Stimulated activated CD8-positive, alpha-beta memory T cell treated with anti-CD3 and anti-CD28 coated beads, Interleukin-15, amount 100 ng/mL, for 4 hours (primary cell): ENCODE data around the gene GBF1.

ENCODE experiments used
- DNase-seq, 2 donors: peaks; one replicate each; pipeline ENCODE4 v3.0.0-alpha.2; 2020; ENCODE audit warnings: low read depth in 2 of 2

Gene GBF1

DNA sequence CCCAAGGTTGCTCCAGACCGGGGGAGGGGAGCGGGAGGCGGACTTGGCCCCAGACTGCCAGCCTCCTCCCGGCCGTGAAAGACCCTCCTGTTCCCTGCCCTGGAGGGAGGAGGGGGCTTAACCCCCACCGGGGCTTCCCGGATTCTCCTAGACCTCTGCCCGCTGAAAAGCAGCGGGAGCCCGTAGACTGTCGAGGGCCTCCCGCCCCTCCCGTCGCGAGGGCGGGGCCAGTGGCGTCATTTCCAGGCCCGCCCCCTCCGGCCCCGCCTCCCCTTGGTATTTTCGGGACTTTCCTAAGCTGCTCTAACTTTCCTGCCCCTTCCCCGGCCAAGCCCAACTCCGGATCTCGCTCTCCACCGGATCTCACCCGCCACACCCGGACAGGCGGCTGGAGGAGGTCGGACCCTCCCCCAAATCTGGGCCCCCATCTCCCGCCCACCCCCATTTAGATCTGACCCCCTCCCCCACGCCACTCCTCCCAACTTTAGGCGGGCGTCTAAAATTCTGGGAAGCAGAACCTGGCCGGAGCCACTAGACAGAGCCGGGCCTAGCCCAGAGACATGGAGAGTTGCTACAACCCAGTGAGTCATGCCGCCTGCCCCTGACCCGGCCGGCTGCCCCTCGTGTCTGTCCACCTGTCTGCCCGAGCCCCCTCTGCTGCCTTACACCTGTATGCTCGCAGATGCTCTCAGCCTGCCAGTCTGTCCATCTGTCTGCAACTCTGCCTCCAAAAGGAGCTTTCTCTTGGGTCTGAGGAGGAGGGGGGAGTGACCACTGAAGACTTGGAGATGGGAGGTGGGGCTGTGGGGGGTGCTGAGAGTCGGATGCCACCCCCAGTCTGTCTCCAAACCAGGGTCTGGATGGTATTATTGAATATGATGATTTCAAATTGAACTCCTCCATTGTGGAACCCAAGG is 150.3 kb downstream of the GBF1 start, which contains the start of gene NFKB2:
Gene NFKB2 (plus strand): TSS at position 306 of the 917 bp plus-strand sequence. CDS start 255 bp downstream, at position 561.
- DNase-seq, result peak; percentile 76 to 89

DNA sequence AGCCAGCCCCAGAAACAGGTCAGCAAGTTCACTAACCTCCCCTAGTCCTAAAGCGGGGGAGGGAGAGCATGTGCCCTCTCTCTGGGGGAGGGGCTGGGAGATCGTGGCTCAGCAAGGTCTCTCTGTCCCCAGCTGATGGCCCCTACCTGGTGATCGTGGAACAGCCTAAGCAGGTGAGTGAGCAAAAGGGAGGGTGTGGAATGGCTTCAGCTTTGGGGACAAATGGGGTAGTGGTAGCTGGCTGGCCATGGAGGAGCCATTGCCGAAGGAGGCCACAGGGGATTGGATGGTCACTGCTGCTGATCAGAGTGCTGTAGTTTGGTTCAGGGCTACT is 151.0 kb downstream of the GBF1 start:
- DNase-seq, result no peak

DNA sequence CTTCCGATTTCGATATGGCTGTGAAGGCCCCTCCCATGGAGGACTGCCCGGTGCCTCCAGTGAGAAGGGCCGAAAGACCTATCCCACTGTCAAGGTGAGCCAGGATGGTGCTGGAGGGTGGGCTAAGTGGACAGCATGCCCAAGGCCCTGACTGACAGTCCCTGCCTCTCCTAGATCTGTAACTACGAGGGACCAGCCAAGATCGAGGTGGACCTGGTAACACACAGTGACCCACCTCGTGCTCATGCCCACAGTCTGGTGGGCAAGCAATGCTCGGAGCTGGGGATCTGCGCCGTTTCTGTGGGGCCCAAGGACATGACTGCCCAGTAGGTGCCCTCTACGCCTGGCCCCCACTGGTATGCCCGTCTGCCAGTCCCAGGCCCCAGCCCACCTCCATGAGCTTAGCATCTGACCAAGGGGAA is 151.4 kb downstream of the GBF1 start:
- no peak for DNase-seq

DNA sequence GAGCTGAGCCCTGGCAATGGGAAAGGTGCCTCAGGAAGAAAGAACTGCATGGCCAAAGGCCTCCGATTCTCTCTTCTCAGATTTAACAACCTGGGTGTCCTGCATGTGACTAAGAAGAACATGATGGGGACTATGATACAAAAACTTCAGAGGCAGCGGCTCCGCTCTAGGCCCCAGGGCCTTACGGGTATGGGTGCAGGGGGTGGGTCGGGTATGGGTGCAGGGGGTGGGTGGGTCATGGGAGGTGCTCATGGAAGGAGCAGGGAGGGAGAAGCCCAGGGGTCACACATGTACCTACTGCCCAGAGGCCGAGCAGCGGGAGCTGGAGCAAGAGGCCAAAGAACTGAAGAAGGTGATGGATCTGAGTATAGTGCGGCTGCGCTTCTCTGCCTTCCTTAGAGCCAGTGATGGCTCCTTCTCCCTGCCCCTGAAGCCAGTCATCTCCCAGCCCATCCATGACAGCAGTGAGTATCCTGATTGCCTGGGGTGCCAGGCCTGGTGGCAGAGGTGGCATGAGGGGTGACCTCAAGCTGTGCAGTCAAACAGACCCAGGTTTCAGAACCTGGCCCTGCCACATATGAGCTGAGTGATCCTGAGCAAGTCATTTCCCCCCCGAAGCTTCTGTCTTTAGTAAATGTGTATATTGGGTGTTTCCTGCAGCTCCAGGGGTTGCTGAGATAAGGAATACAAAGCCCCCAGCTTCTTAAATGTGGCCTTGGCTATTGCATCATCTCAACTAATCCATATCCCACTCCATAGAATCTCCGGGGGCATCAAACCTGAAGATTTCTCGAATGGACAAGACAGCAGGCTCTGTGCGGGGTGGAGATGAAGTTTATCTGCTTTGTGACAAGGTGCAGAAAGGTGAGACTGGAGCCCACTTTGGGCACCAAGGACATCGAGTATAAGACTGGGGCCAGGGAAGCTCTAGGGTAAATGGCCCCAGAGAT is 152.2 kb downstream of the GBF1 start:
- no peak for DNase-seq

DNA sequence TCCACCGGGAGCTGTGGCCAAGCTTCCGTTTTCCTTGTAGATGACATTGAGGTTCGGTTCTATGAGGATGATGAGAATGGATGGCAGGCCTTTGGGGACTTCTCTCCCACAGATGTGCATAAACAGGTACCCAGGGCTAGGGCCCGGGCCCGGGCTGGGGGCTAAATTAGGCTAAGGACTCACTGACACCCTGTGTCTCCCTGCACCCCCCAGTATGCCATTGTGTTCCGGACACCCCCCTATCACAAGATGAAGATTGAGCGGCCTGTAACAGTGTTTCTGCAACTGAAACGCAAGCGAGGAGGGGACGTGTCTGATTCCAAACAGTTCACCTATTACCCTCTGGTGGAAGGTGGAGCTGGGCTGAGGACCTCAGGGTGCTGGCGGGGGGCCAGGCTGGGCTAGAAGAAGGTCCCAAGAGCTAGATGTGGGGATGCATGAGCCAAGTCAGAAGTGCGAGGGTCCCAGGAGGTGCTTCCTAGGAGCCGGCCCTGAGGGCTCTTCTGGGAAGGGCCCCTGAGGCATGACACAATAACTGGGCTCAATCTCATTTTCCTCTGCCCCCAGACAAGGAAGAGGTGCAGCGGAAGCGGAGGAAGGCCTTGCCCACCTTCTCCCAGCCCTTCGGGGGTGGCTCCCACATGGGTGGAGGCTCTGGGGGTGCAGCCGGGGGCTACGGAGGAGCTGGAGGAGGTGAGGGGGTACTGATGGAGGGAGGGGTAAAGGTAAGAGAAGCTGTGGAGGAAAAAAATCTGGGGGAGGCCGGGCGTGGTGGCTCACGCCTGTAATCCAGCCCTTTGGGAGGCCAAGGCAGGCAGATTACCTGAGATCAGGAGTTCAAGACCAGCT is 153.1 kb downstream of the GBF1 start:
- no peak for DNase-seq

DNA sequence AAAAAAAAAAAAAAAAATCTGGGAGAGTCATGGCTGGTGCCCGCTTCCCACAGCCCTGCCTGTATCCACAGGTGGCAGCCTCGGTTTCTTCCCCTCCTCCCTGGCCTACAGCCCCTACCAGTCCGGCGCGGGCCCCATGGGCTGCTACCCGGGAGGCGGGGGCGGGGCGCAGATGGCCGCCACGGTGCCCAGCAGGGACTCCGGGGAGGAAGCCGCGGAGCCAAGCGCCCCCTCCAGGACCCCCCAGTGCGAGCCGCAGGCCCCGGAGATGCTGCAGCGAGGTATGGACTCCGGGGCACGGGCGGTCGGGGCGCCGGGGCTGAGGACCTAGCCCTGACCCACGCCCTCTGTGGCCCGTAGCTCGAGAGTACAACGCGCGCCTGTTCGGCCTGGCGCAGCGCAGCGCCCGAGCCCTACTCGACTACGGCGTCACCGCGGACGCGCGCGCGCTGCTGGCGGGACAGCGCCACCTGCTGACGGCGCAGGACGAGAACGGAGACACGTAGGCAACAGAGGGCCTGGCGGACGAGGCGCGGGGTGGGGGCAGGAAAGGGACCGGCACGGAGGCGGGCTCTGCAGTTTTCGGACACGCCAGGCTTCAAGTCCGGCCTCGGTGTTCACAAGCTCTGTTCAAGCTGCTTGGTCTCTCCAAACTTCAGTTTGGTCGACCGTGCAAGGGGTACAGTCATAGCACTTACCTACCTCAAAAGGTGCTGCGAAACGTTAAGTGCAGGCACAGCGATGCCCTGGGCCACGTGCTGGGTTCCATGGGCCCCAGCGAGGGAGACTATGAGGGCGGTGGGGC is 154.1 kb downstream of the GBF1 start:
- DNase-seq, result peak; percentile 70 to 72

DNA sequence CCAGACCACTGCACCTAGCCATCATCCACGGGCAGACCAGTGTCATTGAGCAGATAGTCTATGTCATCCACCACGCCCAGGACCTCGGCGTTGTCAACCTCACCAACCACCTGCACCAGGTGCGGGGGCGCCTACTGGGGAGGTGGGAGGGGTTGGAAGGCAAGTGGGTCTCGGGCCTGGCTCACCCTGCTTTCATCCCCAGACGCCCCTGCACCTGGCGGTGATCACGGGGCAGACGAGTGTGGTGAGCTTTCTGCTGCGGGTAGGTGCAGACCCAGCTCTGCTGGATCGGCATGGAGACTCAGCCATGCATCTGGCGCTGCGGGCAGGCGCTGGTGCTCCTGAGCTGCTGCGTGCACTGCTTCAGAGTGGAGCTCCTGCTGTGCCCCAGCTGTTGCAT is 154.7 kb downstream of the GBF1 start:
- no peak for DNase-seq

DNA sequence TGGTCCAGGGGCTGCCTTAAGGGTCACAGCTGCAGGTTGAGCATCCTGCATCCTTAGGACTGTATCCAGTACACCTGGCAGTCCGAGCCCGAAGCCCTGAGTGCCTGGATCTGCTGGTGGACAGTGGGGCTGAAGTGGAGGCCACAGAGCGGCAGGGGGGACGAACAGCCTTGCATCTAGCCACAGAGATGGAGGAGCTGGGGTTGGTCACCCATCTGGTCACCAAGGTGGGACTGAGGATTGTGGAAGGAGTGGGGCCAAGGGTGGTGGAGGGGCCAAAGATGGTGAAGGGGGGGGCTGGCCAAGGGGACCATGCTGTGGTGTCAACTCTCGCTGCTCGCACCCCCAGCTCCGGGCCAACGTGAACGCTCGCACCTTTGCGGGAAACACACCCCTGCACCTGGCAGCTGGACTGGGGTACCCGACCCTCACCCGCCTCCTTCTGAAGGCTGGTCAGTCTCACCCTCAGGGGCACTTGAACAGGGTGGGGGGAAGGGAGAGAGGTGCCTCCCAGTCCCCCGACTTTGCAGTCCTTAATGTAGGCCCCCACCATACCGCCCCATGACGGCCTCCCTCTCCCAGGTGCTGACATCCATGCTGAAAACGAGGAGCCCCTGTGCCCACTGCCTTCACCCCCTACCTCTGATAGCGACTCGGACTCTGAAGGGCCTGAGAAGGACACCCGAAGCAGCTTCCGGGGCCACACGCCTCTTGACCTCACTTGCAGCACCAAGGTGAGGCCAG is 155.4 kb downstream of the GBF1 start:
- no peak for DNase-seq

DNA sequence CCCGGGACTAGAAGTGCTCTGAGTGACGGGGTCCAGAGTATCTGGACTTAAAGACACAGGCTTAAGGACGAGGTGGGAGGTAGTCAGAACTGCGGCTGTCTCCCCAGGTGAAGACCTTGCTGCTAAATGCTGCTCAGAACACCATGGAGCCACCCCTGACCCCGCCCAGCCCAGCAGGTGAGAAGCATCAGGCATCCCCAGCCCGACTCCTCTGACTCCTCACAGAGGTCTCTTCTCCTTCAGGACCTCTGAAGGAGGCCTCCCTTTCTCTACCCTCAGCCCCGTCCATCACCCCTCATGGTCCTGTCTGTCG is 156.0 kb downstream of the GBF1 start:
- no peak for DNase-seq

DNA sequence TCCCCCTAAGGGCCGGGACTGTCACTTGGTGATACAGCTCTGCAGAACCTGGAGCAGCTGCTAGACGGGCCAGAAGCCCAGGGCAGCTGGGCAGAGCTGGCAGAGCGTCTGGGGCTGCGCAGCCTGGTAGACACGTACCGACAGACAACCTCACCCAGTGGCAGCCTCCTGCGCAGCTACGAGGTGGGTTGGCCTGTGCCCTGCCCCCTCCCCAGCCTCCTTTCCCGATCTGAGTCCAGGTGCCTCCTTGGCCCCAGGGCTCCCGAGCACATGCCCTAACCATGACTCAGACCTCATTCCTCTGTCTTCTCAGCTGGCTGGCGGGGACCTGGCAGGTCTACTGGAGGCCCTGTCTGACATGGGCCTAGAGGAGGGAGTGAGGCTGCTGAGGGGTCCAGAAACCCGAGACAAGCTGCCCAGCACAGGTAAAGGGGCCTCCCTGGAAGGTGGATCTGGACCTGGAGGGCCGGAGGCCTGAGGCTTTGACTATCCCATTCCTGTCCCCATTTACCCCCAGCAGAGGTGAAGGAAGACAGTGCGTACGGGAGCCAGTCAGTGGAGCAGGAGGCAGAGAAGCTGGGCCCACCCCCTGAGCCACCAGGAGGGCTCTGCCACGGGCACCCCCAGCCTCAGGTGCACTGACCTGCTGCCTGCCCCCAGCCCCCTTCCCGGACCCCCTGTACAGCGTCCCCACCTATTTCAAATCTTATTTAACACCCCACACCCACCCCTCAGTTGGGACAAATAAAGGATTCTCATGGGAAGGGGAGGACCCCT is 156.6 kb downstream of the GBF1 start:
- no peak for DNase-seq

DNA sequence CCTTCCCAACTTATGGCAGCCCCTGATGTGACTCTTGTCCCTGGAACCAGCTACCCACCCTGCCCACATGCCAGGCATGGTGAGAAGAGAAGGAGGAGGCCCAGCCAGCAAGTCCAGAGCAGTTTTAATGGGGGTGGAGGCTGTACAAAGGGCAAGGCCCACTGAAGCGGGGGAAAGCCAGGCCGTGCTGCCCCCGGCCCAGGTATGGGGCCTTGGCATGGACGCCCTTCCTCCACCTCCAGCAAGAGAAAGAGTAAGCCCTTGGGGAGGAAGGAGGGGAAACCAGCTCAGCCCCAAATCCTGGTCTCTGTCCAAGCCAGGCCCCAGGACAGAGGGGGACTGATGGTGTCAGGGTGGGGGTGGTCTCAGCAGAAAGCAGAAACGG is 157.2 kb downstream of the GBF1 start:
- no peak for DNase-seq

DNA sequence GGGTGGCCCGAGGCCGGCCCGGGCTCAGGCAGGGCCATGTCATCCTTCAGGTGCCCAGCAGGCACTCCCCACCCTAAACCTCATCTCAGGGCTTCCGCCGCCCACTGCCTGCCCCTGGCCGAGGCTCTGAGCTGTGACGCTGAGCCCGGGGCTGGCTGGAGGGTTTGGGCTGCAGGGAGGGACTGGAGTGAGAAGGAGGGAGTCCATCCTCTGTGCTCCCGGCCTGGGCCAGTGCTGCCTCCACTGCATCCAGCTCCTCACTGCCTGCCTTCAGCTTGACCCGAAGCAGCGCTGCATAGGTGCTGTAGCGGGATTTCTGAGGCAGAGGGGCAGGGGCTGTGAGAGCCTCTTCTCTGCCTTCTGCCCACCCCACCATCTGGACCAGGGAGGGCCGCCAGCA is 157.8 kb downstream of the GBF1 start:
- no peak for DNase-seq

DNA sequence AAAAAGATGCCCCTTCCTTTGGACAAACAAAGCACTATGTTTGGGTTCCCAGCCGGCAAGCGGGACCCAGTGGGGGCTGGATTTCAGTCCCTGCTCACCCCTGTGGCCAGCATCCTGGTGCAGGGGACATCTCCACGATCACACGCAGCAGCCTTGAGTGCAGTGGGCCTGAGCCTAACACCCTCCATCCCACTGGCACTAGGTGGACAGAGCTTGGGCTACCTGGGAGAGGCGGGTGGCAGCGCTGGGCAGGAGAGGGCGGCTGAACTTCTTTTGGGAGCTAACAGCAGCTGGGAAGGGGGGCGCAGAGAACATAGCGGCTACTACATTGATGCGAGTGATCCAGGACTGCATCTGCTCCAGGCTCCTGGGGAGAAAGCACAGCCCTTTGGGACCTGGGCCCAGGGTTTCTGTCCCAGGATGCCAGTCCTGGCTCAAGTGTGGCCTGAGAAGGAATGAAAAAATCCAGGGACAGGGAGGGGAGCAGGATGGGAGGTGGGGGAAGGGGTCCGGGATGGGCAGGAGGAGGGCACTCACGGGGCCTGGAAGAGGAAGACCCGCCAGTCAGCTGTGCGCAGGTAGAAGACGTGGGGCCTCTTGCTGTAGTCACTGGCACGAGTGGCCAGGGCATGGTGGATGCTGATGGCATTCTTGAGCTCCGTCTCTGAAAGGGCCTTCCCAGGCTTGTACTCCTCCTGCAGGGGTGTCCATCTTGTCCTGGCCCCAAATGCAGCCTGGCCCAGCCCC is 159.2 kb downstream of the GBF1 start:
- no peak for DNase-seq

DNA sequence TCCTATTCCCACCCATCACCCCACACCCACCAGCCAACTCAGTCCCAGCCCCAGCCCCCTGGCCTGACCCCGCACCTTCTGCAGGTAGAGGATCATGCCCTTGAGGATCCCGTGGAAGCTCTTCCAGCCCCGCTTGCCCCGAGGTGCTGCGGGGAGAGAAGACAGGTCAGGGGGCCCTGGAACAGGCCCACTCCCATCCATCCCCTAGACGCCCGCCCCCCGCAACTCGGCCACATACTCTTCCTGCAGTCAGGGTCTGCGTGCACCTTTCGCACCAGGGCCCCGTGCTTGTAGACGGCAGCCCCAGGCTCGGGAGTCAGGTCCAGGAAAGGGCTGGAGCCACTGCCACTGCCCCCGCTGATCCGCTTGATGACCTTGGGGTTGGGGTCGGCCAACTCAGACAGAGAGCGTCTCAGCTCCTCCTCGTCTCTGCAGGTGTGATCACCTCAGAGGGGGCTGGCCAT is 159.8 kb downstream of the GBF1 start:
- no peak for DNase-seq

DNA sequence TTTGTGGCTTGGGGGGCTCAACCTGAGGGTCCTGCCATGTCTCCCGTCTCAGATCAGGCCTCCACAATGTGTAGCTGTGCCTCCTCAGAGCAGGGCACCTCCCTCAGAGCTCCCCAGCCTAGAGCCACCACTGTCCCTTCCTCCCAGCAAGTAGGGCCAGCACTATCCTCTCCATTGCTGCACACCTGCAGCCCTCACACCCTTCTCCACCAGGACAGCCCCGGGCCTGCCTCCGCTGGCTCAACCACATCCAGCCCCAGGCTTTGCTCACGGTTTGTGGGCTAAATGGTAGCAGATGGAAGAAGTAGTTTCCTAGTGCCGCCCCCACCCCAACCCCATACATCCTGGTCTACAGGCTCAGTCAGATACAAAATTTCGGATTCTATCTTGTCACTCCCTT is 160.3 kb downstream of the GBF1 start:
- no peak for DNase-seq

DNA sequence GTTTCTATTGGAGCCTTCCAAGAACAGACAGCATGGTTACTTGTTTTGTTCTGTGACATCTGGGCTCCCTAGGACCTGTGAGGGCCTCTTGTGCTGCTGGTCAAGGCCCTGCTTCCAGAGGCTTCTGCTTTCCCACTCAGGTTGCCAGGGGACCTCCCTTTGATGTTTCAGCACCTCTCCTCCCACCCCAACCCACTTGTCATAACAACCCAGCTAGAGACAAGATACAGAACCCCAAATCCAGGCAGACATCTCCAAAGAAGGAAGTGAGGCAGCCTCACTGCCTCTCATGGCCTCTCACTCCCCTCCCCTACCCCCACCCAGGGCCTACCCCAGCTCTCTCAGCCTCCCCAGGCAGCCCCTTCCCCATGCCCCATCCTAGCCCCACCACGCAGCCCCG is 161.5 kb downstream of the GBF1 start:
- DNase-seq, result no peak

DNA sequence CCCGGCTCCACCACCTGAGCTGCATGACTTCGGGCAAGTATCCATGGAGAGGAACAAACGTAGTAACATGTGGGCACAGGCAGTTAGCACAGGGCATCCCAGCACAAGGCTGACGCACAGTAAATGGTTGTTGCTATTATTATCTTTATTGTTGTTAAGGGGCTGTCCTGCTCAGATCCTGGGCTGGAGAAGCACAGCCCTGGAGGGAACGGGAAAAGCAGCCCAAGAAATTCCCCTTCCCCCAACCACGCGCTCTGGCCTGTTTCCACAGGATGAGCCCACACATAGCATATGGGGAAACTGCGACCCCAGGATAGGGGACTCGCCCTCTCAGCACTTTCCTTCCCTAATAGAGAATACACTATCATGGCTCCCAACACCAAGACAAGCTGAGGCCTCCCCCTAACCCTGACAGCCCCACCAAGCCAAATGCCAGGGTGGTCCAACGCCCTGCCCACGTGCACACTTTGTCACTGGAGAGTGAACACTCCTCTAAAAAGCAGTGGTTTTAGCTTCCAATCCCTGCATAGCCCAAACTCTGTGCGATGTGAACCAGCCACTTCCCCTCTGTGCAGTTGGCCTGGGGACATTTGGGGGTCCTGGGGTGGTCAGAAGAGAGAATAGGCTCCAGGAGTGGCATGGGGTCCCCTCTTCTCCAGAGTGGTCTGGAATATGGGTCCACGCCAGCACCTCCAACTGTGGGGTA is 162.2 kb downstream of the GBF1 start:
- DNase-seq, result no peak

DNA sequence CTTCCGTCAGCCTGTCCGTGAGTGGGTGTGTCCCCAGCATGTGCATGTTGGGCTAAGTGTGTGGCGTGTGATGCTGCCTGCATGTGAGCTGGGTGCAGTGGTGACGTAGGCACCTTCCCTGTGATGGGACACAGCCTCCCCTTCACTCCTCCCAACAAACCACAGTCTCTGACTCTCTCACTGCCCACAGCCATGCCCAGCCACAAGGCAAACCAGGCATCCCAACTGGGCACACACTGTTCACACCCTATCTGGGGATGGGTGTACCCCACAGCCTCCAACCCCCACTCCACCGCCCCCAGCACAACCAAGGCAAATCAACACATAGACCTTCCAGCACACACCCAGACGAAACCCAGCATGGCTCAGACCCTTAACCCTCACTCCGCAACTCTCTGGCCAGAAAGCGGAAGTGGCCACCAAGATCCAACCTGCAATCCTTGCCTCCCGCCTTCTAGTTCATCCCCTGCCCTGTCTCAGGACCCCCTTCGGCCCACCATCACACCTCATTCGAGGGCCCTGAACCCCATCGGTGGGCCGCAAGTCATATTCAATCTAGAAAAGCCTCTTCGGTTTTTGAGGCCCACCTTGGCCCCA is 162.9 kb downstream of the GBF1 start:
- DNase-seq, result no peak
